H1 (cell line): ENCODE results near the gene SBF1. TPM values are rescaled to one million over a fixed set of nuclear protein-coding genes. Genes with fewer than 3 reads are reported as not detected.

Experiments
- TEAD4 ChIP-seq: IDR thresholded peaks from 2 replicates; pipeline ENCODE4 v1.6.1; 2012; ENCODE audit warnings: low read depth, low read length, inconsistent platforms, mixed read lengths
- polyA plus RNA-seq, 7 experiments: library from polyadenylated mRNA; depleted of rRNA in 3 of 7; stranded (reverse) in 5 of 7; unstranded in 2 of 7; fragments of >200 nt in 5 of 7; fragments of 200-250 nt in 2 of 7; gene quantifications; 1 replicate in 5 of 7; 2 replicates in 1 of 7; 4 replicates in 1 of 7; pipeline versions ENCODE4 v1.2.1 to v1.2.3, GENCODE V29; 2011 to 2013; ENCODE audit warnings: missing spikeins in 2 of 7, mixed read lengths in 2 of 7
- total RNA-seq: library from RNA; stranded (reverse); fragmentation: NEBNext Ultra II Directional; extraction: Animal tissue kit (Norgen Biotek cat#: 25700); gene quantifications from 2 replicates; pipeline ENCODE4 v1.2.1, GENCODE V29; 2021

Gene SBF1
- total and polyA plus RNA-seq, 2 of the 8 experiments (the other 6 are each of a cell fraction or from before 2014, with no cell fraction given) = 29.1 to 71.5 TPM

- no peak for TF ChIP-seq TEAD4
Measured at GRCh38 chr22:50400931-50401330, 73.9 kb downstream of the SBF1 start (continued).
